GM23338 (cell line): ENCODE data around the gene NEO1. TPM values are rescaled to one million over a fixed set of nuclear protein-coding genes. Genes with fewer than 3 reads are reported as not detected.

Source experiments
- ATAC-seq: fragments of 200-7000 bp; cut with Tn5 transposase; 3 replicates; pipeline ENCODE4 v1.9.1; 2020
- DNase-seq: peaks from one replicate; pipeline ENCODE4 v3.0.0-alpha.2; 2015; ENCODE audit warnings: low spot score
- H2AFZ ChIP-seq: fragments of 200-600 bp; sonication (generic); 2 replicates; pipeline ENCODE4 v1.8.0; 2016; ENCODE audit warnings: antibody characterized with exemption, mild to moderate bottlenecking, moderate library complexity
- H3F3A ChIP-seq: fragments of 200-600 bp; sonication (generic); replicated peaks from 2 replicates; pipeline ENCODE4 v1.8.0; 2017; ENCODE audit warnings: antibody characterized with exemption, mixed run types, low read depth
- H3K27ac ChIP-seq: fragments of 200-600 bp; sonication (generic); 2 replicates; pipeline ENCODE4 v1.6.1; 2016; ENCODE audit warnings: low read depth
- H3K27me3 ChIP-seq: fragments of 200-600 bp; sonication (generic); 2 replicates; pipeline ENCODE4 v1.8.0; 2016; ENCODE audit warnings: mild to moderate bottlenecking, mixed run types, moderate library complexity; ENCODE audit not compliant: insufficient read depth
- H3K36me3 ChIP-seq: fragments of 200-600 bp; sonication (generic); 2 replicates; pipeline ENCODE4 v1.8.0; 2016; ENCODE audit warnings: mild to moderate bottlenecking; ENCODE audit not compliant: insufficient read depth
- H3K4me1 ChIP-seq: fragments of 200-600 bp; sonication (generic); 2 replicates; pipeline ENCODE4 v1.8.0; 2016; ENCODE audit warnings: mild to moderate bottlenecking, moderate library complexity; ENCODE audit not compliant: insufficient read depth
- H3K4me2 ChIP-seq: fragments of 200-600 bp; sonication (generic); 2 replicates; pipeline ENCODE4 v1.7.1; 2017; ENCODE audit warnings: mixed run types
- H3K4me3 ChIP-seq: fragments of 200-600 bp; sonication (generic); 2 replicates; pipeline ENCODE4 v1.6.1; 2016; ENCODE audit warnings: mixed run types
- H3K79me2 ChIP-seq: fragments of 200-600 bp; sonication (generic); replicated peaks from 2 replicates; pipeline ENCODE4 v1.8.0; 2017; ENCODE audit warnings: mild to moderate bottlenecking; ENCODE audit not compliant: insufficient read depth
- H3K9me2 ChIP-seq: fragments of 200-600 bp; sonication (generic); 2 replicates; pipeline ENCODE4 v1.8.0; 2017; ENCODE audit not compliant: insufficient read depth
- H4K20me1 ChIP-seq: fragments of 200-600 bp; sonication (generic); replicated peaks from 2 replicates; pipeline ENCODE4 v1.8.0; 2017; ENCODE audit warnings: mild to moderate bottlenecking; ENCODE audit not compliant: insufficient read depth
- H3K27ac Mint-ChIP-seq: 2 replicates; pipeline ENCODE4 v1.8.0; 2020; ENCODE audit warnings: inconsistent platforms, mild to moderate bottlenecking, moderate library complexity, mixed read lengths
- H3K27me3 Mint-ChIP-seq: 3 replicates; pipeline ENCODE4 v1.8.0; 2022; ENCODE audit warnings: low read depth, mild to moderate bottlenecking, moderate library complexity, mixed read lengths, inconsistent platforms; ENCODE audit not compliant: insufficient read depth, poor library complexity
- H3K36me3 Mint-ChIP-seq: 3 replicates; pipeline ENCODE4 v1.8.0; 2021; ENCODE audit warnings: low read depth, mild to moderate bottlenecking, inconsistent platforms, moderate library complexity, mixed read lengths
- H3K4me1 Mint-ChIP-seq: 3 replicates; pipeline ENCODE4 v1.8.0; 2020; ENCODE audit warnings: mild to moderate bottlenecking, inconsistent platforms, mixed read lengths
- H3K4me3 Mint-ChIP-seq: 3 replicates; pipeline ENCODE4 v1.8.0; 2021; ENCODE audit warnings: moderate library complexity, mild to moderate bottlenecking, inconsistent platforms, mixed read lengths
- H3K9me3 Mint-ChIP-seq: 3 replicates; pipeline ENCODE4 v1.8.0; 2020; ENCODE audit warnings: moderate library complexity, mild to moderate bottlenecking, inconsistent platforms, mixed read lengths
- CREB1 ChIP-seq: fragments of 250-450 bp; sonication (Bioruptor Pico); IDR thresholded peaks from 2 replicates; pipeline ENCODE4 v1.5.0; 2020; ENCODE audit warnings: low read depth, mild to moderate bottlenecking, moderate library complexity
- EZH2 ChIP-seq: fragments of 200-600 bp; sonication (generic); IDR thresholded peaks from one replicate; pipeline ENCODE4 v1.8.0; 2017; ENCODE audit warnings: antibody characterized with exemption, mild to moderate bottlenecking, low read depth; ENCODE audit not compliant: unreplicated experiment
- EZH2phosphoT487 ChIP-seq: fragments of 200-600 bp; sonication (generic); IDR thresholded peaks from one replicate; pipeline ENCODE4 v1.8.1; 2018; ENCODE audit warnings: antibody characterized with exemption; ENCODE audit not compliant: unreplicated experiment
- JUNB ChIP-seq: IDR thresholded peaks from one replicate; pipeline ENCODE4 v1.6.1; 2016; ENCODE audit warnings: antibody characterized with exemption; ENCODE audit not compliant: unreplicated experiment
- NANOG ChIP-seq: IDR thresholded peaks from 2 replicates; pipeline ENCODE4 v1.6.1; 2016; ENCODE audit warnings: antibody characterized with exemption, borderline replicate concordance
- POLR2AphosphoS5 ChIP-seq: IDR thresholded peaks from 2 replicates; pipeline ENCODE4 v1.6.1; 2016; ENCODE audit warnings: antibody characterized with exemption, low read depth
- STAT1 ChIP-seq: IDR thresholded peaks from one replicate; pipeline ENCODE4 v1.6.1; 2016; ENCODE audit warnings: antibody characterized with exemption; ENCODE audit not compliant: unreplicated experiment
- ZNF114 ChIP-seq: fragments of 250-450 bp; sonication (Bioruptor Pico); IDR thresholded peaks from 2 replicates; pipeline ENCODE4 v1.5.0; 2020; ENCODE audit warnings: mild to moderate bottlenecking, moderate library complexity
- ZNF331 ChIP-seq: fragments of 250-450 bp; sonication (Bioruptor Pico); IDR thresholded peaks from 2 replicates; pipeline ENCODE4 v1.5.0; 2020; ENCODE audit warnings: low read depth, mild to moderate bottlenecking, moderate library complexity
- polyA plus RNA-seq: library from polyadenylated mRNA; unstranded; fragments of >200 nt; fragmentation: Nextera tagmentation; extraction: Ambion mirVana; gene quantifications from 2 replicates; pipeline ENCODE4 v1.2.1, GENCODE V29; 2016
- total RNA-seq: library from RNA; depleted of rRNA; stranded (reverse); fragments of >200 nt; shearing (Covaris generic); gene quantifications from 2 replicates; pipeline ENCODE4 v1.2.3, GENCODE V29; 2014
- TF ChIP-seq, protein P1 (sequence below), 2 experiments: fragments of 200-600 bp in 1 of 2; sonication (generic) in 1 of 2; conservative IDR thresholded peaks; 2 replicates each; pipeline versions ENCODE4 v1.5.1 to v1.6.1; 2016 to 2017; ENCODE audit warnings: antibody characterized with exemption in 2 of 2, low read depth in 2 of 2, mild to moderate bottlenecking in 2 of 2, moderate library complexity in 1 of 2
- TF ChIP-seq, protein P2 (sequence below): IDR thresholded peaks from 2 replicates; pipeline ENCODE4 v1.6.1; 2016; ENCODE audit warnings: antibody characterized with exemption
- TF ChIP-seq, protein P3 (sequence below): fragments of 250-450 bp; sonication (Bioruptor Pico); IDR thresholded peaks from 2 replicates; pipeline ENCODE4 v1.5.0; 2020; ENCODE audit warnings: mild to moderate bottlenecking, moderate library complexity
- TF ChIP-seq, protein P4 (sequence below): IDR thresholded peaks from one replicate; pipeline ENCODE4 v1.6.1; 2018; ENCODE audit warnings: antibody characterized with exemption; ENCODE audit not compliant: unreplicated experiment

The NEO1 gene
- total and polyA plus RNA-seq, 2 experiments from 2014 or later: 8.4 to 45.8 TPM

DNA sequence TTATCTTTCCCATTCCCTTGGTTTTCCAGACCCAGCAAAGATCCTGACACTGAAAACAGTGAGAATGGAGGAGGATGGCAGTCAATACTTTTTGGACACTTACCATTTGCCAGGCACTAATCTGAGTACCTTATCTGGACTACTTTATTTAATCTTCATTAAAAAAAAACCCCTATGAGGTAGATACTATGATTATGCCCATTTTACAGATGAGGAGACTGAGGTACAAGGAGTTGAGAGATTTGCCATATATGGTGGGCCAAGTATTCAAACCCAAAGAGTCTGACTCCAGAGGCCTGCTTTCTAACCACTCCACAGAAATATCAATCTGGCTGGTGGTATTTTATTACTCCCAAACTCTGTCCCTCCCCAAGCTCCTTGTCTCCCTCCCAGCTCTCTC, 296.9 kb downstream of the NEO1 start:
- no peak overlapping the region for H2AFZ ChIP-seq
- H3K4me3 ChIP-seq: no peak overlapping the region
- peaks cover 27% of the 10 kb centered on the region for H4K20me1 ChIP-seq
- no peaks in the 10 kb centered on the region for H3F3A ChIP-seq
- H3K9me2 ChIP-seq: 0 out of 2 replicates have a peak, but pooled peaks cover 3% of the 10 kb centered on the region
- no peaks in the 10 kb centered on the region; the same call in 2 of the 3 replicates for H3K9me3 Mint-ChIP-seq
- no peaks in the 10 kb centered on the region for H3K36me3 ChIP-seq
- DNase-seq: no peak
- TF ChIP-seq CREB1 (CRISPR knock-in tag) (no peak), EZH2 (no peak), STAT1 (no peak), JUNB (no peak), POLR2AphosphoS5 (no peak), EZH2phosphoT487 (no peak), ZNF331 (CRISPR knock-in tag) (no peak), ZNF114 (CRISPR knock-in tag) (no peak), NANOG (no peak)
- TF ChIP-seq, protein P1, sequence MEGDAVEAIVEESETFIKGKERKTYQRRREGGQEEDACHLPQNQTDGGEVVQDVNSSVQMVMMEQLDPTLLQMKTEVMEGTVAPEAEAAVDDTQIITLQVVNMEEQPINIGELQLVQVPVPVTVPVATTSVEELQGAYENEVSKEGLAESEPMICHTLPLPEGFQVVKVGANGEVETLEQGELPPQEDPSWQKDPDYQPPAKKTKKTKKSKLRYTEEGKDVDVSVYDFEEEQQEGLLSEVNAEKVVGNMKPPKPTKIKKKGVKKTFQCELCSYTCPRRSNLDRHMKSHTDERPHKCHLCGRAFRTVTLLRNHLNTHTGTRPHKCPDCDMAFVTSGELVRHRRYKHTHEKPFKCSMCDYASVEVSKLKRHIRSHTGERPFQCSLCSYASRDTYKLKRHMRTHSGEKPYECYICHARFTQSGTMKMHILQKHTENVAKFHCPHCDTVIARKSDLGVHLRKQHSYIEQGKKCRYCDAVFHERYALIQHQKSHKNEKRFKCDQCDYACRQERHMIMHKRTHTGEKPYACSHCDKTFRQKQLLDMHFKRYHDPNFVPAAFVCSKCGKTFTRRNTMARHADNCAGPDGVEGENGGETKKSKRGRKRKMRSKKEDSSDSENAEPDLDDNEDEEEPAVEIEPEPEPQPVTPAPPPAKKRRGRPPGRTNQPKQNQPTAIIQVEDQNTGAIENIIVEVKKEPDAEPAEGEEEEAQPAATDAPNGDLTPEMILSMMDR (conservative IDR thresholded peaks at IDR 0.05; ENCODE audit: low read depth in 2 of 2): no peak
- TF ChIP-seq, protein P2, sequence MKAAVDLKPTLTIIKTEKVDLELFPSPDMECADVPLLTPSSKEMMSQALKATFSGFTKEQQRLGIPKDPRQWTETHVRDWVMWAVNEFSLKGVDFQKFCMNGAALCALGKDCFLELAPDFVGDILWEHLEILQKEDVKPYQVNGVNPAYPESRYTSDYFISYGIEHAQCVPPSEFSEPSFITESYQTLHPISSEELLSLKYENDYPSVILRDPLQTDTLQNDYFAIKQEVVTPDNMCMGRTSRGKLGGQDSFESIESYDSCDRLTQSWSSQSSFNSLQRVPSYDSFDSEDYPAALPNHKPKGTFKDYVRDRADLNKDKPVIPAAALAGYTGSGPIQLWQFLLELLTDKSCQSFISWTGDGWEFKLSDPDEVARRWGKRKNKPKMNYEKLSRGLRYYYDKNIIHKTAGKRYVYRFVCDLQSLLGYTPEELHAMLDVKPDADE: no peak
- TF ChIP-seq, protein P3, sequence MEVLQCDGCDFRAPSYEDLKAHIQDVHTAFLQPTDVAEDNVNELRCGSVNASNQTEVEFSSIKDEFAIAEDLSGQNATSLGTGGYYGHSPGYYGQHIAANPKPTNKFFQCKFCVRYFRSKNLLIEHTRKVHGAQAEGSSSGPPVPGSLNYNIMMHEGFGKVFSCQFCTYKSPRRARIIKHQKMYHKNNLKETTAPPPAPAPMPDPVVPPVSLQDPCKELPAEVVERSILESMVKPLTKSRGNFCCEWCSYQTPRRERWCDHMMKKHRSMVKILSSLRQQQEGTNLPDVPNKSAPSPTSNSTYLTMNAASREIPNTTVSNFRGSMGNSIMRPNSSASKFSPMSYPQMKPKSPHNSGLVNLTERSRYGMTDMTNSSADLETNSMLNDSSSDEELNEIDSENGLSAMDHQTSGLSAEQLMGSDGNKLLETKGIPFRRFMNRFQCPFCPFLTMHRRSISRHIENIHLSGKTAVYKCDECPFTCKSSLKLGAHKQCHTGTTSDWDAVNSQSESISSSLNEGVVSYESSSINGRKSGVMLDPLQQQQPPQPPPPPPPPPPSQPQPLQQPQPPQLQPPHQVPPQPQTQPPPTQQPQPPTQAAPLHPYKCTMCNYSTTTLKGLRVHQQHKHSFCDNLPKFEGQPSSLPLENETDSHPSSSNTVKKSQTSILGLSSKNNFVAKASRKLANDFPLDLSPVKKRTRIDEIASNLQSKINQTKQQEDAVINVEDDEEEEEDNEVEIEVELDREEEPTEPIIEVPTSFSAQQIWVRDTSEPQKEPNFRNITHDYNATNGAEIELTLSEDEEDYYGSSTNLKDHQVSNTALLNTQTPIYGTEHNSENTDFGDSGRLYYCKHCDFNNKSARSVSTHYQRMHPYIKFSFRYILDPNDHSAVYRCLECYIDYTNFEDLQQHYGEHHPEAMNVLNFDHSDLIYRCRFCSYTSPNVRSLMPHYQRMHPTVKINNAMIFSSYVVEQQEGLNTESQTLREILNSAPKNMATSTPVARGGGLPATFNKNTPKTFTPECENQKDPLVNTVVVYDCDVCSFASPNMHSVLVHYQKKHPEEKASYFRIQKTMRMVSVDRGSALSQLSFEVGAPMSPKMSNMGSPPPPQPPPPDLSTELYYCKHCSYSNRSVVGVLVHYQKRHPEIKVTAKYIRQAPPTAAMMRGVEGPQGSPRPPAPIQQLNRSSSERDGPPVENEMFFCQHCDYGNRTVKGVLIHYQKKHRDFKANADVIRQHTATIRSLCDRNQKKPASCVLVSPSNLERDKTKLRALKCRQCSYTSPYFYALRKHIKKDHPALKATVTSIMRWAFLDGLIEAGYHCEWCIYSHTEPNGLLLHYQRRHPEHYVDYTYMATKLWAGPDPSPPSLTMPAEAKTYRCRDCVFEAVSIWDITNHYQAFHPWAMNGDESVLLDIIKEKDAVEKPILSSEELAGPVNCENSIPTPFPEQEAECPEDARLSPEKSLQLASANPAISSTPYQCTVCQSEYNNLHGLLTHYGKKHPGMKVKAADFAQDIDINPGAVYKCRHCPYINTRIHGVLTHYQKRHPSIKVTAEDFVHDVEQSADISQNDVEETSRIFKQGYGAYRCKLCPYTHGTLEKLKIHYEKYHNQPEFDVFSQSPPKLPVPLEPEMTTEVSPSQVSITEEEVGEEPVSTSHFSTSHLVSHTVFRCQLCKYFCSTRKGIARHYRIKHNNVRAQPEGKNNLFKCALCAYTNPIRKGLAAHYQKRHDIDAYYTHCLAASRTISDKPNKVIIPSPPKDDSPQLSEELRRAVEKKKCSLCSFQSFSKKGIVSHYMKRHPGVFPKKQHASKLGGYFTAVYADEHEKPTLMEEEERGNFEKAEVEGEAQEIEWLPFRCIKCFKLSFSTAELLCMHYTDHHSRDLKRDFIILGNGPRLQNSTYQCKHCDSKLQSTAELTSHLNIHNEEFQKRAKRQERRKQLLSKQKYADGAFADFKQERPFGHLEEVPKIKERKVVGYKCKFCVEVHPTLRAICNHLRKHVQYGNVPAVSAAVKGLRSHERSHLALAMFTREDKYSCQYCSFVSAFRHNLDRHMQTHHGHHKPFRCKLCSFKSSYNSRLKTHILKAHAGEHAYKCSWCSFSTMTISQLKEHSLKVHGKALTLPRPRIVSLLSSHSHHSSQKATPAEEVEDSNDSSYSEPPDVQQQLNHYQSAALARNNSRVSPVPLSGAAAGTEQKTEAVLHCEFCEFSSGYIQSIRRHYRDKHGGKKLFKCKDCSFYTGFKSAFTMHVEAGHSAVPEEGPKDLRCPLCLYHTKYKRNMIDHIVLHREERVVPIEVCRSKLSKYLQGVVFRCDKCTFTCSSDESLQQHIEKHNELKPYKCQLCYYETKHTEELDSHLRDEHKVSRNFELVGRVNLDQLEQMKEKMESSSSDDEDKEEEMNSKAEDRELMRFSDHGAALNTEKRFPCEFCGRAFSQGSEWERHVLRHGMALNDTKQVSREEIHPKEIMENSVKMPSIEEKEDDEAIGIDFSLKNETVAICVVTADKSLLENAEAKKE: no peak
- TF ChIP-seq, protein P4, sequence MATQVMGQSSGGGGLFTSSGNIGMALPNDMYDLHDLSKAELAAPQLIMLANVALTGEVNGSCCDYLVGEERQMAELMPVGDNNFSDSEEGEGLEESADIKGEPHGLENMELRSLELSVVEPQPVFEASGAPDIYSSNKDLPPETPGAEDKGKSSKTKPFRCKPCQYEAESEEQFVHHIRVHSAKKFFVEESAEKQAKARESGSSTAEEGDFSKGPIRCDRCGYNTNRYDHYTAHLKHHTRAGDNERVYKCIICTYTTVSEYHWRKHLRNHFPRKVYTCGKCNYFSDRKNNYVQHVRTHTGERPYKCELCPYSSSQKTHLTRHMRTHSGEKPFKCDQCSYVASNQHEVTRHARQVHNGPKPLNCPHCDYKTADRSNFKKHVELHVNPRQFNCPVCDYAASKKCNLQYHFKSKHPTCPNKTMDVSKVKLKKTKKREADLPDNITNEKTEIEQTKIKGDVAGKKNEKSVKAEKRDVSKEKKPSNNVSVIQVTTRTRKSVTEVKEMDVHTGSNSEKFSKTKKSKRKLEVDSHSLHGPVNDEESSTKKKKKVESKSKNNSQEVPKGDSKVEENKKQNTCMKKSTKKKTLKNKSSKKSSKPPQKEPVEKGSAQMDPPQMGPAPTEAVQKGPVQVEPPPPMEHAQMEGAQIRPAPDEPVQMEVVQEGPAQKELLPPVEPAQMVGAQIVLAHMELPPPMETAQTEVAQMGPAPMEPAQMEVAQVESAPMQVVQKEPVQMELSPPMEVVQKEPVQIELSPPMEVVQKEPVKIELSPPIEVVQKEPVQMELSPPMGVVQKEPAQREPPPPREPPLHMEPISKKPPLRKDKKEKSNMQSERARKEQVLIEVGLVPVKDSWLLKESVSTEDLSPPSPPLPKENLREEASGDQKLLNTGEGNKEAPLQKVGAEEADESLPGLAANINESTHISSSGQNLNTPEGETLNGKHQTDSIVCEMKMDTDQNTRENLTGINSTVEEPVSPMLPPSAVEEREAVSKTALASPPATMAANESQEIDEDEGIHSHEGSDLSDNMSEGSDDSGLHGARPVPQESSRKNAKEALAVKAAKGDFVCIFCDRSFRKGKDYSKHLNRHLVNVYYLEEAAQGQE: no peak
- H3K27ac Mint-ChIP-seq: no peak overlapping the region
- no peak overlapping the region for H3K4me3 Mint-ChIP-seq
- H3K79me2 ChIP-seq: peaks cover 18% of the 10 kb centered on the region
- ATAC-seq: no peak
- H3K4me2 ChIP-seq: no peak overlapping the region
- no peaks in the 10 kb centered on the region for H3K36me3 Mint-ChIP-seq
- peaks cover 14% of the 10 kb centered on the region; the same call in 1 of the 2 replicates for H3K4me1 ChIP-seq
- peaks cover 18% of the 10 kb centered on the region for H3K4me1 Mint-ChIP-seq
- no peaks in the 10 kb centered on the region for H3K27me3 ChIP-seq
- H3K27me3 Mint-ChIP-seq: no peaks in the 10 kb centered on the region
- H3K27ac ChIP-seq: no peak overlapping the region
